HUES6 (cell line): ENCODE data around the gene ARRB1.
"Not testable (repeated sequence)": the region's sequence is repeated elsewhere in the genome, so short reads cannot be mapped to it uniquely, and the experiment has no call there.

Experiments
- H3K27ac ChIP-seq: 2 replicates; pipeline ENCODE4 v1.7.0; 2013; ENCODE audit warnings: low read depth, mild to moderate bottlenecking, low read length, inconsistent platforms
- H3K27me3 ChIP-seq: 2 replicates; pipeline ENCODE4 v1.6.1; 2013; ENCODE audit warnings: low read length; ENCODE audit not compliant: control insufficient read depth, insufficient read depth
- H3K36me3 ChIP-seq: 2 replicates; pipeline ENCODE4 v1.6.1; 2013; ENCODE audit warnings: low read length; ENCODE audit not compliant: control insufficient read depth, insufficient read depth
- H3K4me1 ChIP-seq: 2 replicates; pipeline ENCODE4 v1.6.1; 2013; ENCODE audit warnings: low read length; ENCODE audit not compliant: control insufficient read depth, insufficient read depth
- H3K4me3 ChIP-seq: 2 replicates; pipeline ENCODE4 v1.5.1; 2013; ENCODE audit warnings: low read depth, low read length
- H3K9ac ChIP-seq: one replicate; pipeline ENCODE4 v1.6.1; 2013; ENCODE audit warnings: mild to moderate bottlenecking, low read length
- H3K9me3 ChIP-seq: 2 replicates; pipeline ENCODE4 v1.6.1; 2013; ENCODE audit warnings: low read depth, low read length; ENCODE audit not compliant: control insufficient read depth, insufficient read depth

The ARRB1 gene

DNA sequence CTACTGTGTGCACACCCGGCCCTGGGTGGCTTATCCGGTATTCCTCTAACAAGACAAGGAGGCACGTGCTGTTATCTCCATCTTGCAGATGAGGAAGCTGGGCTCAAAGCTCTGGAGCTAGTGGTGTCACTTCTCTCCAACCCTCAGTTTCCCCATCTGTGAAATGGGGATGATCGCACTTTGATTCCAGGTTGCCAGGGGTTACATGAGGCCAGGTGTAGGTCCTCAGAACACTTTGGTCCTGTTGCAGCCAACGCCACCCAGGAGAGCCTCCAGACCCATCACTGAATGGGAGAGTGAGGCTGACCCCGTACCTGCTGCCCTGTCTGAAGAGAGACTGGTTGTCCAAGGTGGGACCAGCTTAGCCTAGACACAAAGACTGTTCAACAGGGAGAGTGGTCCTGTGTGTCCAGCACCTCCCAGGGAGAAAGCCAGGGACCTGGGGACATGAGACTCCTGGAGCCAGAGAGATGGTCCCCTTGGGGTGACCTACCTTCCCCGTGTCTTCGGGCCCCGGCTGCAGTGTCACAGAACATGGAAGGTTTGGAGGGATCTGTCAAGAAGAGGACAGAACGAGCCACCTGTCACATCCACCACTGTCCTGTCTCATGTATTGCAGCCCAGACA lies 69.9 kb downstream of the ARRB1 start:
- H3K27me3 ChIP-seq = no peaks in the 10 kb centered on the region
- peaks cover 13% of the 10 kb centered on the region; the same call in 1 of the 2 replicates for H3K4me1 ChIP-seq
- no peaks in the 10 kb centered on the region for H3K9me3 ChIP-seq
- H3K4me3 ChIP-seq = no peak overlapping the region
- no peak overlapping the region for H3K9ac ChIP-seq
- no peak overlapping the region for H3K27ac ChIP-seq
- H3K36me3 ChIP-seq = peaks cover 92% of the 10 kb centered on the region

- H3K27me3 ChIP-seq = no peaks in the 10 kb centered on the region
- no peak overlapping the region for H3K9ac ChIP-seq
- H3K36me3 ChIP-seq = peaks cover 93% of the 10 kb centered on the region
- no peaks in the 10 kb centered on the region for H3K9me3 ChIP-seq
- peaks cover 13% of the 10 kb centered on the region; the same call in 1 of the 2 replicates for H3K4me1 ChIP-seq
- no peak overlapping the region for H3K4me3 ChIP-seq
- no peak overlapping the region for H3K27ac ChIP-seq
These were observed 70.5 kb downstream of the ARRB1 start for GRCh38 chr11:75280770-75281468.

- Histone ChIP-seq H3K9me3 (no peaks in the 10 kb centered on the region), H3K27me3 (no peaks in the 10 kb centered on the region)
These were observed 71.2 kb downstream of the ARRB1 start for GRCh38 chr11:75280227-75280701.

DNA sequence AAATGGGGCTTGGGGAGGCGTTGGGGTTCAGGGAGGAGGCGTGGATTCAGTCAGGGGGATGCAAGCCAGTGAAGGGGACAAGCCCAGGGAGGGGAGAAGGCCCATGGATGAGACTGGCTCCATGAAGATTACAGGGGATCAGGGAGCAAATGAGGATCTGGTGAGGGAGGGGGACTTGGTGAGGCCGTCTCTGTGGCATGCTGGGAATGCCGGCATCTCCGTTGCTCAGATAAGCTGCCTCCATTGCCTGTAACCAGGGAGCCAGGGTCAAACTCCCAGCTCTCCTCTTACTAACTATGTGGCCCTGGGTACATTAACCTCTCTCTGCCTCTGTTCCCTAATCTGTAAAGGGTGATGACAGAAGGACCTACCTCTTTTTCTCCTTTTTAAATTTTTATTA lies 72.2 kb downstream of the ARRB1 start:
- H3K4me3 ChIP-seq = no peak overlapping the region
- peaks cover 91% of the 10 kb centered on the region for H3K36me3 ChIP-seq

More at GRCh38 chr11:75280227-75280701, 71.2 kb downstream of the ARRB1 start:
- Histone ChIP-seq H3K9ac (no peak overlapping the region), H3K27ac (no peak overlapping the region), H3K4me1 (peaks cover 13% of the 10 kb centered on the region; the same call in 1 of the 2 replicates), H3K4me3 (no peak overlapping the region), H3K36me3 (peaks cover 93% of the 10 kb centered on the region)

GRCh38 chr11:75277991-75278790 lies 73.3 kb downstream of the ARRB1 start:
- peaks cover 92% of the 10 kb centered on the region for H3K36me3 ChIP-seq
- H3K4me1 ChIP-seq = peaks cover 3% of the 10 kb centered on the region; the same call in 1 of the 2 replicates

More for the DNA sequence above, 72.2 kb downstream of the ARRB1 start:
- H3K9me3 ChIP-seq = no peaks in the 10 kb centered on the region
- H3K4me1 ChIP-seq = peaks cover 9% of the 10 kb centered on the region; the same call in 1 of the 2 replicates
- no peak overlapping the region for H3K27ac ChIP-seq
- no peak overlapping the region for H3K9ac ChIP-seq
- no peaks in the 10 kb centered on the region for H3K27me3 ChIP-seq

GRCh38 chr11:75277211-75277805 lies 74.2 kb downstream of the ARRB1 start:
- no peaks in the 10 kb centered on the region for H3K27me3 ChIP-seq
- H3K9ac ChIP-seq = no peak overlapping the region
- H3K4me3 ChIP-seq = no peak overlapping the region
- no peaks in the 10 kb centered on the region for H3K9me3 ChIP-seq
- H3K4me1 ChIP-seq = peaks cover 3% of the 10 kb centered on the region; the same call in 1 of the 2 replicates
- peaks cover 92% of the 10 kb centered on the region for H3K36me3 ChIP-seq
- H3K27ac ChIP-seq = no peak overlapping the region

More at GRCh38 chr11:75277991-75278790, 73.3 kb downstream of the ARRB1 start:
- no peaks in the 10 kb centered on the region for H3K27me3 ChIP-seq
- H3K9me3 ChIP-seq = no peaks in the 10 kb centered on the region
- H3K9ac ChIP-seq = no peak overlapping the region
- no peak overlapping the region for H3K27ac ChIP-seq
- H3K4me3 ChIP-seq = no peak overlapping the region

- H3K27ac ChIP-seq = no peak overlapping the region
- H3K9me3 ChIP-seq = no peaks in the 10 kb centered on the region
- H3K4me1 ChIP-seq = peaks cover 3% of the 10 kb centered on the region; the same call in 1 of the 2 replicates
- H3K36me3 ChIP-seq = peaks cover 92% of the 10 kb centered on the region
- no peaks in the 10 kb centered on the region for H3K27me3 ChIP-seq
- H3K4me3 ChIP-seq = no peak overlapping the region
- H3K9ac ChIP-seq = no peak overlapping the region
These were observed 74.8 kb downstream of the ARRB1 start for GRCh38 chr11:75276686-75277085.

DNA sequence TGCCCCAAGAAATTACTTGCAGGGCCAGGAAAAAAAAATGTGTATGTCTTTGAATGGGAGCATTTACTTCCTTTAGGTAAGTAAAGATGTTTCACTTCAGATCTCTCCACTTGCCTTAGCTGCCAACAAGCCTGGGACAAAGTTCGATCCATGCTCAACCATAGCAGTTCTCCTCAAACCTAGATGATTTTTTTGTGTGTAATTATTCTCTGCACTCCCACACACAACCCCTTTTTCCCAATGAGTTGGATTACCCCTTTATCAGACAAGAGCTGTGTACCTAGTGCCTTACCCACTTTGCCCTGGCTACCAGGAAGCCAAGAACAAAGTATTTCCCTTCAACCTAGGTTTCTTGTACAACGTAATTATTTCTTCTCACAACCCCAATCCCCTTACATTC lies 75.3 kb downstream of the ARRB1 start:
- Histone ChIP-seq H3K4me3 (no peak overlapping the region), H3K27ac (no peak overlapping the region), H3K9me3 (no peaks in the 10 kb centered on the region), H3K27me3 (no peaks in the 10 kb centered on the region), H3K4me1 (peaks cover 3% of the 10 kb centered on the region; the same call in 1 of the 2 replicates), H3K9ac (no peak overlapping the region), H3K36me3 (peaks cover 92% of the 10 kb centered on the region)

DNA sequence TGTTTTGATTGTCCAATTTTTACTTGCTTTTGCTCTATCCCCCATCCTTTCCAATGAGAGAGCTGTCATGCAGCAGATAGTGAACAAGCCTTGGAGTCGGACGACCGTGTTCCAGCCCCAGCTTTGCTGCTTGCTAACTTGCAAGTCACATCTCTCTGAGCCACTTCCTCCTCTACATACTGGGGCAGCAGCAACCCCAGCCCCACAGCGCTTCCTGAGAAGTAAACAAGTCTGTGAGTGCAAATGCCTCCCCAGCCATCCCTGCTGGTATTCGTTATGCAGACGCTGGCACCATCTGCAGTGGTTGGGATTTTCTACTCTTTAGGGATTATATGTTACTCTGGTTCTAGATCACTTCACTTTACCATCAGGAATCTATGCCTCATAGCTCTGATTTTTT lies 75.9 kb downstream of the ARRB1 start:
- no peak overlapping the region for H3K27ac ChIP-seq
- no peak overlapping the region for H3K4me3 ChIP-seq
- H3K9me3 ChIP-seq = no peaks in the 10 kb centered on the region
- no peak overlapping the region for H3K9ac ChIP-seq
- peaks cover 3% of the 10 kb centered on the region; the same call in 1 of the 2 replicates for H3K4me1 ChIP-seq
- no peaks in the 10 kb centered on the region for H3K27me3 ChIP-seq
- H3K36me3 ChIP-seq = peaks cover 92% of the 10 kb centered on the region

GRCh38 chr11:75274716-75275115 lies 76.7 kb downstream of the ARRB1 start:
- peaks cover 91% of the 10 kb centered on the region for H3K36me3 ChIP-seq
- not testable (repeated sequence) for H3K4me3 ChIP-seq, H3K4me1 ChIP-seq, H3K27me3 ChIP-seq, H3K9ac ChIP-seq, H3K9me3 ChIP-seq, H3K27ac ChIP-seq
